HG03432 (cell line): ENCODE results near the gene CTNNA1.

ENCODE experiments used
- ATAC-seq: cut with Tn5 transposase; IDR thresholded peaks from one replicate; pipeline ENCODE4 v1.9.1; 2021; ENCODE audit warnings: mild to moderate bottlenecking, moderate library complexity; ENCODE audit not compliant: unreplicated experiment

Gene CTNNA1

GRCh38 chr5:138960145-138960692, 207.0 kb downstream of the CTNNA1 start:
- no peak for ATAC-seq

- ATAC-seq: no peak
These were observed 208.0 kb downstream of the CTNNA1 start for GRCh38 chr5:138961221-138961620.

GRCh38 chr5:138961729-138962128, 208.5 kb downstream of the CTNNA1 start:
- no peak for ATAC-seq

- no peak for ATAC-seq
These were observed 209.6 kb downstream of the CTNNA1 start for GRCh38 chr5:138962614-138963370.

- ATAC-seq: no peak
These were observed 210.6 kb downstream of the CTNNA1 start for GRCh38 chr5:138963763-138964371.

- ATAC-seq: no peak
These were observed 211.5 kb downstream of the CTNNA1 start for GRCh38 chr5:138964647-138965201.

- ATAC-seq: no peak
These were observed 212.4 kb downstream of the CTNNA1 start for GRCh38 chr5:138965626-138966025.

GRCh38 chr5:138966236-138966985, 213.2 kb downstream of the CTNNA1 start:
- no peak for ATAC-seq

GRCh38 chr5:138967791-138968448, 214.7 kb downstream of the CTNNA1 start:
- no peak for ATAC-seq

- ATAC-seq: no peak
These were observed 215.4 kb downstream of the CTNNA1 start for GRCh38 chr5:138968601-138969000.

GRCh38 chr5:138969323-138970002, 216.2 kb downstream of the CTNNA1 start:
- ATAC-seq: no peak

- ATAC-seq: no peak
These were observed 219.0 kb downstream of the CTNNA1 start for GRCh38 chr5:138972230-138972629.

- ATAC-seq: no peak
These were observed 219.6 kb downstream of the CTNNA1 start for GRCh38 chr5:138972836-138973235.

- ATAC-seq: no peak
These were observed 221.2 kb downstream of the CTNNA1 start for GRCh38 chr5:138974227-138975063.

- ATAC-seq: no peak
These were observed 222.0 kb downstream of the CTNNA1 start for GRCh38 chr5:138975098-138975847.

- ATAC-seq: no peak
These were observed 224.9 kb downstream of the CTNNA1 start for GRCh38 chr5:138978080-138978479.

GRCh38 chr5:138978581-138978980, 225.4 kb downstream of the CTNNA1 start:
- no peak for ATAC-seq

- ATAC-seq: no peak
These were observed 226.6 kb downstream of the CTNNA1 start for GRCh38 chr5:138979684-138980280.
